GM23338 (cell line): ENCODE measurements around the gene TCF3. TPM values are rescaled to one million over a fixed set of nuclear protein-coding genes. Genes with fewer than 3 reads are reported as not detected.

Experiments used
- ATAC-seq: fragments of 200-7000 bp; cut with Tn5 transposase; 3 replicates; pipeline ENCODE4 v1.9.1; 2020
- DNase-seq: peaks from one replicate; pipeline ENCODE4 v3.0.0-alpha.2; 2015; ENCODE audit warnings: low spot score
- H2AFZ ChIP-seq: fragments of 200-600 bp; sonication (generic); 2 replicates; pipeline ENCODE4 v1.8.0; 2016; ENCODE audit warnings: antibody characterized with exemption, mild to moderate bottlenecking, moderate library complexity
- H3F3A ChIP-seq: fragments of 200-600 bp; sonication (generic); replicated peaks from 2 replicates; pipeline ENCODE4 v1.8.0; 2017; ENCODE audit warnings: antibody characterized with exemption, mixed run types, low read depth
- H3K27ac ChIP-seq: fragments of 200-600 bp; sonication (generic); 2 replicates; pipeline ENCODE4 v1.6.1; 2016; ENCODE audit warnings: low read depth
- H3K27me3 ChIP-seq: fragments of 200-600 bp; sonication (generic); 2 replicates; pipeline ENCODE4 v1.8.0; 2016; ENCODE audit warnings: mild to moderate bottlenecking, mixed run types, moderate library complexity; ENCODE audit not compliant: insufficient read depth
- H3K36me3 ChIP-seq: fragments of 200-600 bp; sonication (generic); 2 replicates; pipeline ENCODE4 v1.8.0; 2016; ENCODE audit warnings: mild to moderate bottlenecking; ENCODE audit not compliant: insufficient read depth
- H3K4me1 ChIP-seq: fragments of 200-600 bp; sonication (generic); 2 replicates; pipeline ENCODE4 v1.8.0; 2016; ENCODE audit warnings: mild to moderate bottlenecking, moderate library complexity; ENCODE audit not compliant: insufficient read depth
- H3K4me2 ChIP-seq: fragments of 200-600 bp; sonication (generic); 2 replicates; pipeline ENCODE4 v1.7.1; 2017; ENCODE audit warnings: mixed run types
- H3K4me3 ChIP-seq: fragments of 200-600 bp; sonication (generic); 2 replicates; pipeline ENCODE4 v1.6.1; 2016; ENCODE audit warnings: mixed run types
- H3K79me2 ChIP-seq: fragments of 200-600 bp; sonication (generic); replicated peaks from 2 replicates; pipeline ENCODE4 v1.8.0; 2017; ENCODE audit warnings: mild to moderate bottlenecking; ENCODE audit not compliant: insufficient read depth
- H3K9me2 ChIP-seq: fragments of 200-600 bp; sonication (generic); 2 replicates; pipeline ENCODE4 v1.8.0; 2017; ENCODE audit not compliant: insufficient read depth
- H4K20me1 ChIP-seq: fragments of 200-600 bp; sonication (generic); replicated peaks from 2 replicates; pipeline ENCODE4 v1.8.0; 2017; ENCODE audit warnings: mild to moderate bottlenecking; ENCODE audit not compliant: insufficient read depth
- H3K27ac Mint-ChIP-seq: 2 replicates; pipeline ENCODE4 v1.8.0; 2020; ENCODE audit warnings: inconsistent platforms, mild to moderate bottlenecking, moderate library complexity, mixed read lengths
- H3K27me3 Mint-ChIP-seq: 3 replicates; pipeline ENCODE4 v1.8.0; 2022; ENCODE audit warnings: low read depth, mild to moderate bottlenecking, moderate library complexity, mixed read lengths, inconsistent platforms; ENCODE audit not compliant: insufficient read depth, poor library complexity
- H3K36me3 Mint-ChIP-seq: 3 replicates; pipeline ENCODE4 v1.8.0; 2021; ENCODE audit warnings: low read depth, mild to moderate bottlenecking, inconsistent platforms, moderate library complexity, mixed read lengths
- H3K4me1 Mint-ChIP-seq: 3 replicates; pipeline ENCODE4 v1.8.0; 2020; ENCODE audit warnings: mild to moderate bottlenecking, inconsistent platforms, mixed read lengths
- H3K4me3 Mint-ChIP-seq: 3 replicates; pipeline ENCODE4 v1.8.0; 2021; ENCODE audit warnings: moderate library complexity, mild to moderate bottlenecking, inconsistent platforms, mixed read lengths
- H3K9me3 Mint-ChIP-seq: 3 replicates; pipeline ENCODE4 v1.8.0; 2020; ENCODE audit warnings: moderate library complexity, mild to moderate bottlenecking, inconsistent platforms, mixed read lengths
- CREB1 ChIP-seq: fragments of 250-450 bp; sonication (Bioruptor Pico); IDR thresholded peaks from 2 replicates; pipeline ENCODE4 v1.5.0; 2020; ENCODE audit warnings: low read depth, mild to moderate bottlenecking, moderate library complexity
- JUNB ChIP-seq: IDR thresholded peaks from one replicate; pipeline ENCODE4 v1.6.1; 2016; ENCODE audit warnings: antibody characterized with exemption; ENCODE audit not compliant: unreplicated experiment
- POLR2AphosphoS5 ChIP-seq: IDR thresholded peaks from 2 replicates; pipeline ENCODE4 v1.6.1; 2016; ENCODE audit warnings: antibody characterized with exemption, low read depth
- STAT1 ChIP-seq: IDR thresholded peaks from one replicate; pipeline ENCODE4 v1.6.1; 2016; ENCODE audit warnings: antibody characterized with exemption; ENCODE audit not compliant: unreplicated experiment
- ZNF462 ChIP-seq: fragments of 250-450 bp; sonication (Bioruptor Pico); IDR thresholded peaks from 2 replicates; pipeline ENCODE4 v1.5.0; 2020; ENCODE audit warnings: mild to moderate bottlenecking, moderate library complexity
- polyA plus RNA-seq: library from polyadenylated mRNA; unstranded; fragments of >200 nt; fragmentation: Nextera tagmentation; extraction: Ambion mirVana; gene quantifications from 2 replicates; pipeline ENCODE4 v1.2.1, GENCODE V29; 2016
- total RNA-seq: library from RNA; depleted of rRNA; stranded (reverse); fragments of >200 nt; shearing (Covaris generic); gene quantifications from 2 replicates; pipeline ENCODE4 v1.2.3, GENCODE V29; 2014
- TF ChIP-seq, protein P1 (sequence below): IDR thresholded peaks from one replicate; pipeline ENCODE4 v1.6.1; 2018; ENCODE audit warnings: antibody characterized with exemption; ENCODE audit not compliant: unreplicated experiment

Gene TCF3
- total and polyA plus RNA-seq, 2 experiments from 2014 or later: 166 to 383 TPM

DNA sequence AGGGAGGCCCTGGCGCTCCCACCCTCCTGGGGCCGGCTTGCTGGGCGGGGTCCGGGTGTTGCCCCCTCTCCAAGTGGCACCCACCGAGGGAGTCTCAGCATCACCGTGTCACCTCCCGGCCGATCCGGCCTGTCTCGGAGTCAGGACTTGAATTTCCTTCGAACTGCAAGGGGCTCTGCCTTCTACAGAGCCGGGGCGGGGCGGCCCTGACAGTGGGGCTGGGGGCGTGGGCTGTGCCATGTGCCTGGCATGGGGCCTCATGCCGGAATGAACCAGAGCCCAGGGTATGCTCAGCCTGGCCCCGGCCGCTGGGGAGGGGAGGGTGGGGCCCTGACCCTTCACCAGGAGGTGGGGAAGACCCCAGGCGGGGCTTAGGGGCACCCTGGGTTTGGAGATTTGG, 47.0 kb upstream of the TCF3 start (continued):
- no peak for TF ChIP-seq ZNF462 (CRISPR knock-in tag)
- no peak for TF ChIP-seq STAT1
- TF ChIP-seq CREB1 (CRISPR knock-in tag): no peak
- no peak for TF ChIP-seq JUNB

GRCh38 chr19:1698636-1699035, 46.2 kb upstream of the TCF3 start:
- H3K4me1 ChIP-seq: no peaks in the 10 kb centered on the region
- DNase-seq (no peak), ATAC-seq (no peak)
- no peak for TF ChIP-seq ZNF462 (CRISPR knock-in tag)
- TF ChIP-seq CREB1 (CRISPR knock-in tag): no peak
- TF ChIP-seq, protein P1, sequence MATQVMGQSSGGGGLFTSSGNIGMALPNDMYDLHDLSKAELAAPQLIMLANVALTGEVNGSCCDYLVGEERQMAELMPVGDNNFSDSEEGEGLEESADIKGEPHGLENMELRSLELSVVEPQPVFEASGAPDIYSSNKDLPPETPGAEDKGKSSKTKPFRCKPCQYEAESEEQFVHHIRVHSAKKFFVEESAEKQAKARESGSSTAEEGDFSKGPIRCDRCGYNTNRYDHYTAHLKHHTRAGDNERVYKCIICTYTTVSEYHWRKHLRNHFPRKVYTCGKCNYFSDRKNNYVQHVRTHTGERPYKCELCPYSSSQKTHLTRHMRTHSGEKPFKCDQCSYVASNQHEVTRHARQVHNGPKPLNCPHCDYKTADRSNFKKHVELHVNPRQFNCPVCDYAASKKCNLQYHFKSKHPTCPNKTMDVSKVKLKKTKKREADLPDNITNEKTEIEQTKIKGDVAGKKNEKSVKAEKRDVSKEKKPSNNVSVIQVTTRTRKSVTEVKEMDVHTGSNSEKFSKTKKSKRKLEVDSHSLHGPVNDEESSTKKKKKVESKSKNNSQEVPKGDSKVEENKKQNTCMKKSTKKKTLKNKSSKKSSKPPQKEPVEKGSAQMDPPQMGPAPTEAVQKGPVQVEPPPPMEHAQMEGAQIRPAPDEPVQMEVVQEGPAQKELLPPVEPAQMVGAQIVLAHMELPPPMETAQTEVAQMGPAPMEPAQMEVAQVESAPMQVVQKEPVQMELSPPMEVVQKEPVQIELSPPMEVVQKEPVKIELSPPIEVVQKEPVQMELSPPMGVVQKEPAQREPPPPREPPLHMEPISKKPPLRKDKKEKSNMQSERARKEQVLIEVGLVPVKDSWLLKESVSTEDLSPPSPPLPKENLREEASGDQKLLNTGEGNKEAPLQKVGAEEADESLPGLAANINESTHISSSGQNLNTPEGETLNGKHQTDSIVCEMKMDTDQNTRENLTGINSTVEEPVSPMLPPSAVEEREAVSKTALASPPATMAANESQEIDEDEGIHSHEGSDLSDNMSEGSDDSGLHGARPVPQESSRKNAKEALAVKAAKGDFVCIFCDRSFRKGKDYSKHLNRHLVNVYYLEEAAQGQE: no peak
- TF ChIP-seq POLR2AphosphoS5: no peak
- no peak overlapping the region for H2AFZ ChIP-seq
- H3K4me3 Mint-ChIP-seq: no peak overlapping the region
- H3K4me2 ChIP-seq: no peak overlapping the region
- no peaks in the 10 kb centered on the region for H4K20me1 ChIP-seq
- H3K4me1 Mint-ChIP-seq: peaks cover 3% of the 10 kb centered on the region; the same call in 1 of the 3 replicates
- H3K4me3 ChIP-seq: no peak overlapping the region
- no peaks in the 10 kb centered on the region for H3K79me2 ChIP-seq
- H3K9me2 ChIP-seq: no peaks in the 10 kb centered on the region
- no peak overlapping the region for H3K27ac ChIP-seq
- H3K27me3 ChIP-seq: no peaks in the 10 kb centered on the region
- H3K36me3 Mint-ChIP-seq: peaks cover 9% of the 10 kb centered on the region; the same call in 2 of the 3 replicates
- H3K27ac Mint-ChIP-seq: no peak overlapping the region
- H3F3A ChIP-seq: no peaks in the 10 kb centered on the region
- no peaks in the 10 kb centered on the region for H3K36me3 ChIP-seq
- peaks cover 16% of the 10 kb centered on the region for H3K27me3 Mint-ChIP-seq
- peaks cover 27% of the 10 kb centered on the region for H3K9me3 Mint-ChIP-seq
